Right atrium auricular region (tissue), 2 donors: ENCODE data around the gene KCNH1. TPM values are rescaled to one million over a fixed set of nuclear protein-coding genes. Genes with fewer than 3 reads are reported as not detected.
"Not testable (repeated sequence)": the region's sequence is repeated elsewhere in the genome, so short reads cannot be mapped to it uniquely, and the experiment has no call there.

ENCODE experiments used
- DNase-seq: peaks from one replicate; pipeline ENCODE4 v3.0.0-alpha.2; 2019; ENCODE audit warnings: low spot score
- H3K27ac ChIP-seq, 2 donors: fragments of 200-600 bp; sonication (generic); 1 replicate in 1 of 2; 2 replicates in 1 of 2; pipeline ENCODE4 v1.5.1; 2016 to 2019
- H3K27me3 ChIP-seq, 2 donors: fragments of 200-600 bp; sonication (generic); one replicate each; pipeline versions ENCODE4 v1.5.1 to v1.6.0; 2017 to 2019
- H3K36me3 ChIP-seq: fragments of 200-600 bp; sonication (generic); one replicate; pipeline ENCODE4 v1.5.1; 2016
- H3K4me1 ChIP-seq, 2 donors: fragments of 200-600 bp; sonication (generic); one replicate each; pipeline versions ENCODE4 v1.5.1 to v1.6.0; 2017 to 2019
- H3K4me3 ChIP-seq, 2 donors: fragments of 200-600 bp; sonication (generic); 1 replicate in 1 of 2; 2 replicates in 1 of 2; pipeline ENCODE4 v1.5.1; 2017 to 2019; ENCODE audit warnings: mild to moderate bottlenecking in 1 of 2, moderate library complexity in 1 of 2
- H3K9me3 ChIP-seq, 2 donors: fragments of 200-600 bp; sonication (generic); one replicate each; pipeline ENCODE4 v1.5.1; 2019
- total RNA-seq, 2 donors: library from RNA; depleted of rRNA; stranded (reverse); fragments of >200 nt; gene quantifications; one replicate each; pipeline ENCODE4 v1.1.0, GENCODE V29; 2016
- TF ChIP-seq, protein P1 (sequence below), 2 donors: fragments of 200-600 bp; sonication (generic); IDR thresholded peaks; one replicate each; pipeline ENCODE4 v1.5.1; 2019; ENCODE audit warnings: antibody characterized with exemption in 2 of 2

The KCNH1 gene
- total RNA-seq, 2 donors from 2014 or later = not detected

DNA sequence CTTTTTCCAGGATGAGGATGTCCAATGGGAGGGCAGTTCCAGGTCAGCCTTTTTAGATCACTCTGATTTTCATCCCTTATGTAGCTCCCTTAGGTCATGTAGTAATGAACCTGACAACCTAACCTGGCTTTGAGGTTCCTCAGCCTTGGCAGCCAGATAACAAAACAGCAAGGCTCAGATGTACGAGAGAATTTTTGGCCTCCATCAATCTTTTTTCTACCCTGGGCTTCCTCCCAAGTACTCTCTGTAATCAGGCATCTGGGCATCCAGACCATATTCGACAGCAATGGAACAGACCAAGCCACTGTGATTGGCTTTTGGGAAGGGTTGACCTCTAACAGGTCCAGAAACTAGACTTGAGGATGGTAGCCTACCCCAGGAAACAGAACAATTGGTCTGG is 38.6 kb downstream of the KCNH1 start:
- TF ChIP-seq, protein P1, sequence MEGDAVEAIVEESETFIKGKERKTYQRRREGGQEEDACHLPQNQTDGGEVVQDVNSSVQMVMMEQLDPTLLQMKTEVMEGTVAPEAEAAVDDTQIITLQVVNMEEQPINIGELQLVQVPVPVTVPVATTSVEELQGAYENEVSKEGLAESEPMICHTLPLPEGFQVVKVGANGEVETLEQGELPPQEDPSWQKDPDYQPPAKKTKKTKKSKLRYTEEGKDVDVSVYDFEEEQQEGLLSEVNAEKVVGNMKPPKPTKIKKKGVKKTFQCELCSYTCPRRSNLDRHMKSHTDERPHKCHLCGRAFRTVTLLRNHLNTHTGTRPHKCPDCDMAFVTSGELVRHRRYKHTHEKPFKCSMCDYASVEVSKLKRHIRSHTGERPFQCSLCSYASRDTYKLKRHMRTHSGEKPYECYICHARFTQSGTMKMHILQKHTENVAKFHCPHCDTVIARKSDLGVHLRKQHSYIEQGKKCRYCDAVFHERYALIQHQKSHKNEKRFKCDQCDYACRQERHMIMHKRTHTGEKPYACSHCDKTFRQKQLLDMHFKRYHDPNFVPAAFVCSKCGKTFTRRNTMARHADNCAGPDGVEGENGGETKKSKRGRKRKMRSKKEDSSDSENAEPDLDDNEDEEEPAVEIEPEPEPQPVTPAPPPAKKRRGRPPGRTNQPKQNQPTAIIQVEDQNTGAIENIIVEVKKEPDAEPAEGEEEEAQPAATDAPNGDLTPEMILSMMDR (IDR thresholded peaks at IDR 0.05) = no peak
- no peak for DNase-seq
- Histone ChIP-seq H3K27me3 (no peaks in the 10 kb centered on the region), H3K4me1 (no peaks in the 10 kb centered on the region), H3K9me3 (no peaks in the 10 kb centered on the region), H3K4me3 (no peak overlapping the region), H3K27ac (no peak overlapping the region), H3K36me3 (no peaks in the 10 kb centered on the region)

DNA sequence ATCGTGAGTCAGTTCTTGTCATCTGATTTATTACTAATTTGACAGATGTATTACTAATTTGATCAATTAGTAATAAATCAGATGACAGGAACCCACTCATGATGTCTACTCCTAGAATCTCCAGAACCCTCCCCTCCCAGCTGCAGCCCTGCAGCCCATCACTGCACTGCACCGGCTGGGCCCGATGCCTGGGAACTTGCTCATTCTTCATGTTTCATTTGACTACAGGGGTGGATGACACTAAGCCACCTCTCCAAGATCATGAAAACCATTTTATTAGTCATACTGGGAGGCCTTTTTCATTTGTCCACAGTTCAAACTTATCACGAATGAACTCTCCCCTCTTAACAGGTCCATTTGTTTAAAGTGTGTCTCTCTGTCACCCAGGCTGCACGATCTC is 41.0 kb downstream of the KCNH1 start:
- no peaks in the 10 kb centered on the region for H3K36me3 ChIP-seq
- H3K27ac ChIP-seq = no peak overlapping the region
- no peaks in the 10 kb centered on the region for H3K4me1 ChIP-seq
- H3K4me3 ChIP-seq = no peak overlapping the region
- TF ChIP-seq, protein P1 (IDR thresholded peaks at IDR 0.05) = no peak
- H3K27me3 ChIP-seq = no peaks in the 10 kb centered on the region
- no peaks in the 10 kb centered on the region for H3K9me3 ChIP-seq
- DNase-seq = no peak

DNA sequence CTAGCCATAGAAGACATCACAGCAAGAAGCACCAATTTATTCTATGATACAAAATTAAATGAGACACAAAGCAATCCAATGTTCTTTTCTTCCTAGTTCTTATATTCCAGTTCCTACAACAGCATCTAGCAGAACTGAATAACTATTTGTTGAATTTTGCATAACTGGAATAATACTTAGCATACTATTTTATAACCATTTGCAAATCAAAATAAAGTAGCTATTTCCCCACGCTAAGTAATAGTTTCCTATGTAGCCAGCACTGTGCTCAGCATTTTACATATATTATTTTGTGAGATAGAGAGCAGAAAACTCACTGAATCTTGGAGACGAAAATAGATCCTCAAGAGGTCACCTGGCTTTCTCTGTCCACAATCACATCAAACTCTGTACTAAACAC is 42.1 kb downstream of the KCNH1 start:
- no peak for DNase-seq
- Histone ChIP-seq H3K9me3 (no peaks in the 10 kb centered on the region), H3K4me1 (no peaks in the 10 kb centered on the region), H3K27me3 (no peaks in the 10 kb centered on the region), H3K27ac (no peak overlapping the region), H3K4me3 (no peak overlapping the region), H3K36me3 (no peaks in the 10 kb centered on the region)
- TF ChIP-seq, protein P1 (IDR thresholded peaks at IDR 0.05) = no peak

DNA sequence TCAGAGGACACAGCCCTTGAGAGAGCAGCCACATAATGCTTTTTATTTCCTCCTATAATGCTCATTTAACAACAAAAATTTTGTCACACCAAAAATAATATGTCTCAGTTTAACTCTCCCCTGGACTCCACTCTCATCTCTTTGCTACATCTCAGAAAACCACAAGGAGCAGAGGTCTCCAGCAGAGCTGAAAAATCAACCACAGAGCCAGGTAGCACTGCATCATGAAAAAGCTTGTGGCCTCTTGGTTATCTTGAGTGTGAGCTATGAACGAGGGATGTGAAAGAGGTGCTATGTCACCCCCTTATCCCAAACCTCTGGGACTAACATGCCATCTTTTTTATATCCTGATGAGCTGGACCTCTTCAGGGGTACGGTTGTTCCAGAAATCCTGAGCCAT is 44.4 kb downstream of the KCNH1 start:
- Histone ChIP-seq H3K4me3 (no peak overlapping the region), H3K36me3 (no peaks in the 10 kb centered on the region), H3K27ac (no peak overlapping the region), H3K27me3 (no peaks in the 10 kb centered on the region), H3K9me3 (no peaks in the 10 kb centered on the region), H3K4me1 (no peaks in the 10 kb centered on the region)
- TF ChIP-seq, protein P1 (IDR thresholded peaks at IDR 0.05) = no peak
- DNase-seq = no peak

DNA sequence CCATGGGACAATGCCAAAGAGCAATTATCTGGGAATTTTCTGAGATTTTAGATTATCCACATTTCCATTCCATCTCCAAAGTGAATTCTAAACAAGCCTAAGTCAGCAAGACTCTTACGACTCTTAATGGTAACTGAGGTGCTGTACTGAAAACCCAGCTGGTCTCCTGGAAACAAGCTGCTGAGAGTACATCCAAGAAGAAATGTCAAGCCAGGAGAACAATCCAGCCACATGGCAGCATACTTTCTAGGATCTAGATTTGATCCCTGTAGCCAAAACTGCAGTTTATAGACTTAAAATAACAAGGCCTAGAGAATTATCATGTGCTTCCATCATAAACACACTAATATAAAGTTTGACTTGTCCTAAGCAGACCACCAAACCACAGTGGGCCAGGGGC is 45.8 kb downstream of the KCNH1 start:
- TF ChIP-seq, protein P1 (IDR thresholded peaks at IDR 0.05) = no peak
- no peak overlapping the region for H3K27ac ChIP-seq
- no peaks in the 10 kb centered on the region for H3K36me3 ChIP-seq
- DNase-seq = no peak
- H3K4me1 ChIP-seq = no peaks in the 10 kb centered on the region
- H3K9me3 ChIP-seq = no peaks in the 10 kb centered on the region
- no peak overlapping the region for H3K4me3 ChIP-seq
- H3K27me3 ChIP-seq = no peaks in the 10 kb centered on the region

DNA sequence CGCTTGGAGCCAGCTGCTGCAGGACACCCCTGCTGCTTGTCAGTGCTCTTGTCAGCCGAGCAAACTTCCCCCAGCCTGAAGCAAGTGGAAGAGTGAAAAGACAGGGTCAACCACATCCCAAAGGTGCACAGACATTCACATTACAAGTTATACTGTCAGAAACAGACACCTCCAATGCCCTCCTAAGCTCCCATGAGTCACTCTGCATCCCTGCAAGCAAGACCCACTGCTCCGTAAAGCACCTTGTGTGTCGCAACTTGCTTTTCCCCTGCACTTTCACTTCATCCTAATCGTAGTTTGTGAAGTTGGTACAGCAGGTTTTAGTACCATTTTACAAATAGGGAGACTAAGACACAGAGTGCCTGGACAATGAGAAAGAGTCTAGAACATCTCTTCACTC is 51.1 kb downstream of the KCNH1 start:
- H3K27ac ChIP-seq = no peak overlapping the region
- TF ChIP-seq, protein P1 (IDR thresholded peaks at IDR 0.05) = no peak
- no peaks in the 10 kb centered on the region for H3K36me3 ChIP-seq
- no peaks in the 10 kb centered on the region for H3K9me3 ChIP-seq
- DNase-seq = no peak
- no peak overlapping the region for H3K4me3 ChIP-seq
- H3K27me3 ChIP-seq = no peaks in the 10 kb centered on the region
- H3K4me1 ChIP-seq = no peaks in the 10 kb centered on the region

DNA sequence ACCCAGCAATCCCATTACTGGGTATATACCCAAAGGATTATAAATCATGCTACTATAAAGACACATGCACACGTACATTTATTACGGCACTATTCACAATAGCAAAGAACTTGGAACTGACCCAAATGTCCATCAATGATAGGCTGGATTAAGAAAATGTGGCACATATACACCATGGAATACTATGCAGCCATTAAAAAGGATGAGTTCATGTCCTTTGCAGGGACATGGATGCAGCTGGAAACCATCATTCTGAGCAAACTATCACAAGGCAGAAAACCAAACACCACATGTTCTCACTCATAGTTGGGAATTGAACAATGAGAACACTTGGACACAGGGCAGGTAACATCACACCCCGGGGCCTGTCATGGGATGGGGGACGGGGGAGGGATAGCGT is 52.5 kb downstream of the KCNH1 start:
- not testable (repeated sequence) for H3K36me3 ChIP-seq, H3K9me3 ChIP-seq, H3K4me1 ChIP-seq, H3K27me3 ChIP-seq, H3K27ac ChIP-seq, H3K4me3 ChIP-seq, DNase-seq
